CD4-positive, alpha-beta T cell treated with Interleukin-17A for 4 hours (primary cell): ENCODE measurements around the gene FBN1.

Source experiments
- DNase-seq: peaks from one replicate; pipeline ENCODE4 v3.0.0-alpha.2; 2020; ENCODE audit warnings: mixed read lengths

FBN1 gene

DNA sequence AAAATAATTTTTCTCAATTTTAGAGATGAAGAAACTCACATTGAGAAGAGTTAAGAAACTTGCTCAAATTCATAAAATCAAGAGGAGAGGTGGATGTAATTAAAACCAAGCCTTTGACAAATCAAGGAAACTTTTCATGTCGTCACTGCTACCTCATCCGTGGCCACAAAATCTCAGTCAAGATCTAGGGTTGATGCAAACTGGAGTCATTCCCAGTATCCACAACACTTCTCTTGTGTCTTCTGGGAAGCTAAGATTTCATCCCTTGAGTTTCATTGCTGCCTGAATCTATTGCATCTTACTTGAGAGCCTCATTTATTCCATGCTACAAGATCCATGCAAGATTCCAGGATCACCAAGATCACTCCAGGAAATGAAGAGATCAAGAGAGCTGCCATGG is 5.4 kb upstream of the FBN1 start:
- no peak for DNase-seq

DNA sequence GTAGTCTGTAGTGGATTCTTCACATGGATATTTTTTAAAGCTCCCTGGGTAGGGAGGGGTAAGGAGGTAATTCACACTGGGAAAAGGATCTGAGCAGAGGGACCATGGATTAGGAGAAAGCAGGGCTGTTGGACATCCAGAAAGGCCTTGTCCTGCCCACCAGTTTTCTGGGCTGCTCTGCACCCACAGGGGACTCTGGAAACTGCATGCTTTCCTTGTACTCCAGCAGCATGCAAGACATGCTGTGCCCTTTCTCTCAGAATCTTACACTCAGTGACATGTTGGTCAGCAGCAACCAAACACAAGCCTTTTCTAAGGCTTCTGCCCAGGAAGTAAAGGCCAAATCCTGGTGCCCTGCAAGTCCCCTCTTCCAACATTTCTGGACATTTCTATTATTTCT is 2.5 kb upstream of the FBN1 start:
- DNase-seq = no peak

GRCh38 chr15:48646331-48646730 is 822 bp upstream of the FBN1 start:
- no peak for DNase-seq

DNA sequence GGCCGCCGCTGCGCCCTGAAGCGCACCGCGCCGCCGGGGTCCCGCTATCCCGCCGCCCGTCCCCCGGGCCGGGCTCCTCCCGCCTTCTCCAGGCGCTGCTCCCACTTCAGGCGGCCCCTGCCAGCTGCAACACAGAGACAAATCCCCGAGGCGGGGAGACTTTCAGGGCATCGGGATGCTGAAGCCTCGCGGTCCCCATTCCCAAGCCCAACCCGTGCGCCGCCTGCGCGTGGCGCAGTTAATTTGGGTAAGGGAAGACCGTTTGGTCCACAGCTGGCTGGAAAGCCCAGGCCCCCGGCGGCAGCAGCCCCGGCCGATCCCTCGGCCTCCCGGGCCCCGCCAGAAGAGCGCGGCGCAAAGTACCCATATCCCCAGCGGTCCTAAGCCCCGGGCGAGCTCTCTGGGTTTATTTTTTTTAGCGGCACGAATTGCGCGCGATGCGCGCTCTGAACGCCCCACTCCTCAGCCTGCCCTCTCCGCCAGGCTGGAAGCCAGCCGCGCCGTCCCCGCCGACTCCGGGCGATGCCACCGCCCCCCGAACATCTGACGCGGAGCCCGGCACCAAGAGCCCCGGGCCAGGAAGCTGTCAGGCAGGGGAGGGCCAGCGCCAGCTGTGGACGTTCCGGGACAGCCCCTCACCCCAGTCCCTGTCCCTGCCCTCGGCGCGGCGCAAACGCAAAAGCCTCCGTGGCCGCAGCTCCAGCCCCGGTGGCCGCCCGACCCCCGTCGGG is 517 bp downstream of the FBN1 start:
- no peak for DNase-seq

GRCh38 chr15:48644467-48644826 is 1.1 kb downstream of the FBN1 start:
- no peak for DNase-seq

DNA sequence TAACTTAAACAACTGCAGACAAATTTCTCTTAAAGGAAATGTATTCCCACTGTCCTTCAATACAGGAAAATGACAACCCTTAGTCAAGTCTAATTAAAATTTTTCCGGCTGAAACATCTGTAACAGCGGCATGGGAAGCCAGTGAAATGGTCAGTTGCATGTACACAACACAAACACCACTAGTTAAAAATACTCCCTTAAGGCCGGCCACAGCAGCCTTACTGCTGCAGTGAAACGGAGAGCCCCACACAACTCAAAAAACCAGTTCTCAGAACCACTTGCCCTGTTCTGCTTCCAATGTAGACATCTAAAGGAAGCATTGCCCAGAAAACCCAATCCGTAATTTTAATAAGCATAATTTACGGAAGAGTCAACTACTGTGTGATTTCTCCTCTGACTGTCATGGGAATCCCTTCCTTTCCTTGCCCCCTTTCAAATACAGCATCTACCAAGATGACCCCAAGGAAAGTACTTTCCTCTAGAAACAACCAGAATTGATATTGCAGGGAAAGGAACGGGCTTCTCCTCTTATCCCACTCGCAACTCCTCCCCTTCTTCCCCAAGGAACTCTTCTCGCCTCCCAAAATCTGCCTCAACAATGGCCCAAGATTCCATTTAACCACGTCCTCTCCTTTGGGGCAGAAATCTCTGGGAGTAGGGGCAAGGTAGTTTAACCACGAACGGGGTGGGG is 1.6 kb downstream of the FBN1 start:
- DNase-seq = no peak

DNA sequence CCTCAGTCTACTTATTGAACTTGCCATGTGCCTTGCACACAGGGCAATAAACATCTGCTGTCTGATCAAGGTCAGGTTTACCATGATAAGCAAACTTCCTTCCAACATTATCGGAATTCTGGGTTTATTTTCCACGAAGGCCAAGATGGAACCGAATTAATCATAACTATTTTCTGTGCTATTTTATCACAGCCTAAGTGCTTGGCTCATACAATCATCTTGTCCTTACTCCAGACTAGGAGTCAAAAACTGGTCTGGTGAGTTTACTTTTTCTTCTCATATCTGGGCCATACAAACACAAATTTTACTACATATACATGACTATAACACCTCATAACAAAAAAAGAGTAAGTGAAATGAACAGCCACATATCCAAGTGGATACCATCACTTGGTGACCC is 2.3 kb downstream of the FBN1 start:
- DNase-seq = no peak

GRCh38 chr15:48642795-48643194 is 2.7 kb downstream of the FBN1 start:
- DNase-seq = no peak

DNA sequence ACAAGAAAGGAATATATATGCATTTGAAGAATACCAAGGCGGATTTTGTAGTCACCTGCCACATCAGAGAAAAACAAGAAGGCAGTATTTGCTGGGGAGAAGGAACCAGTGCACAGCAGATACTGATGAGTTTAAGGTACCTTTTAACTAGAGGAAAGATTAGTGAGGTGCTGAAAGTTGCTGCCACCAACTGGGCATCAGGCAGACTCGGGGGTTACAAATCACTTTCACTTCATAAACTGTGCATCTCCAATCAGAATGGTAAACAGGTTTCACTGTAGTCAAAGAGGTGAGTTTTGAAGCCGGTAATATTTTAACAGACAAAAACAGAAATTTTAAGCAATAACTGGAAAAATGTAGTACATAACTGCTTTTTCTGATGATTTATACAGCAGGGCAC is 4.1 kb downstream of the FBN1 start:
- DNase-seq = no peak

- DNase-seq = no peak
These were observed 6.5 kb downstream of the FBN1 start for GRCh38 chr15:48638963-48639362.

DNA sequence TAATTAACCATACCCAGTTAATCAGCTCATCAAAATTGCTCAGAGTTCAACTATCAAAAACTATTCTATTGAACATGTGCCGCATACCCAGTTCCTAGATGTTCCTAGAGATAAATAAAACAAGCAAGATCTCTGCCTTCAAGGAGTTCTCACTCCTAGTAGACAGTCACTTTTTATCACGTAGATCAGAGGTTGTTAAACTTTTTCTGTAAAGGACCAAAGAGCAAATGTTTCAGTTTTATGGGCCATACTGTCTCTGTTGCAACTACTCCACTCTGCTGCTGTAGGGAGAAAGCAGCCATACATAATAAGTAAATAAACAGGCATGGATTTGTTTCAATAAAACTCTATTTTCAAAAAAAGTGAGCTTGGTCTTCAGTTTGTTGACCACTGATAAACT is 7.9 kb downstream of the FBN1 start:
- no peak for DNase-seq

- DNase-seq = no peak
These were observed 9.0 kb downstream of the FBN1 start for GRCh38 chr15:48636511-48636910.

DNA sequence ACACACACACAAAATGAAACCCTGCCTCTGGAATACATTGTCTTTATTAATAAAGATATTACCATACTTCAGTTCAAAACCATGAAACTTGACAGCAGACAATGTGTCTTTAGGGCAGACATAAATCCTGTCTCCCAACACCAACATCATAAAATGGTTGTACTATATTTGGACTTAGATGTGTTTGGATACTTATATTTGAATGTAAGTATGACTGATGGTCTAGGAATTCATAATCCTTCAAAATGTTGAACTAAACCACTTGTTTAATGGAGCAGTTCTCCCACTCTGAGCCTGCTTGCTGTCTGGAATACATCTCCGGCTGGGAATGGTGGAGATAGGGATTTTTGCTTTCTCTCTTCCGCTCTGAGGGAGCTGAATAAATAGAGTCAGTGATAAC is 10.6 kb downstream of the FBN1 start:
- no peak for DNase-seq

GRCh38 chr15:48634096-48634495 is 11.4 kb downstream of the FBN1 start:
- DNase-seq = no peak

GRCh38 chr15:48632651-48633050 is 12.9 kb downstream of the FBN1 start:
- DNase-seq = no peak

GRCh38 chr15:48631176-48631770 is 14.2 kb downstream of the FBN1 start:
- no peak for DNase-seq

- DNase-seq = no peak
These were observed 15.3 kb downstream of the FBN1 start for GRCh38 chr15:48630245-48630644.

- DNase-seq = no peak
These were observed 16.7 kb downstream of the FBN1 start for GRCh38 chr15:48628832-48629231.

GRCh38 chr15:48627260-48627940 is 18.1 kb downstream of the FBN1 start:
- no peak for DNase-seq

GRCh38 chr15:48625126-48625525 is 20.4 kb downstream of the FBN1 start:
- DNase-seq = no peak

DNA sequence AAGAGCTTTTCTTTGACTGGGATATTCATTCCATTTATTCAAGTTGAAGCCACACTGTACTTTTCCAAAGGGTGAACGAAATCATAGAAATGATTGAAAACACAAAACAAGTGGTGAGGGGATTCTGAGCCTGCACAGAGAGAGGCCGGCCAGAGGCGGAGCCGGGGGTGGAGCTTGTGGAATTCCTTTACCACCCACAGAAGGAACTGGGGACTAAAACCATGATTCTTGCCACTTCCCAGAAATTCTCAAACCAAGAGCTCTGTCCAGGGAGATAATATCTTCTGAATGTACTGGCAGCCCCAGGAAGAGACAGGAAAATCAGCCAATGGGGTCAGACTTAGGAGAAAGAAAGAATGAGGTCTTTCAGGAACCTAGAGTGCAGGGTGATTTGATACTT is 20.8 kb downstream of the FBN1 start:
- no peak for DNase-seq

GRCh38 chr15:48623456-48623855 is 22.1 kb downstream of the FBN1 start:
- no peak for DNase-seq

DNA sequence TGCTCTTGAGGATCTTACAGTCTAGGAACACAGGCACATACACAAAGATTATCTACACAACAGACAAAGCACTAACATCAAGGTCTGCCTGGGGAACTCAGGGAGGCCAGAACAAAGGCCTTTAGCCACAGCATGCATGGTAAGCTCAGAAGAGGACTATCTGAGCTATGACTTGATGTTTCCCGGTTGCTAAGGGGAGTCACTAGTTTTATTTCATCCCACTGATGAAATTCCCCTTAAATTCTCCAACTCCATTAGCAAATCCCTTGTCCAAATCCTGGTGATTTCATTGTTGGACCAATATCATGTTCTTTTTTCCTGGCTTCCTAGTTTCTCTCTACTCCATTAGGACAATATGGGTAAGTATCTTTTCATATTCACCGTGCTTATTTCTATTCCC is 23.3 kb downstream of the FBN1 start:
- no peak for DNase-seq

GRCh38 chr15:48619446-48619845 is 26.1 kb downstream of the FBN1 start:
- no peak for DNase-seq
